NCI-H1105 treated with DMSO at 0.1 percent for 48 hours (cell line): Measurements from ENCODE around the gene PLA2G2E.
"Not testable (repeated sequence)": the region's sequence is repeated elsewhere in the genome, so short reads cannot be mapped to it uniquely, and the experiment has no call there.

ENCODE experiments used
- DNase-seq: peaks from one replicate; lab custom pipeline; 2025; lab: John Stamatoyannopoulos, UW

Gene PLA2G2E

GRCh38 chr1:19882111-19883071 lies 41.0 kb downstream of the PLA2G2E start, which contains the start of gene OTUD3:
OTUD3 (plus strand) TSS chr1:19882395; CDS start chr1:19882514, 119 bp downstream.
- DNase-seq = peak; percentile 98

GRCh38 chr1:19880841-19881240 lies 42.6 kb downstream of the PLA2G2E start:
- DNase-seq = not testable (repeated sequence)

- DNase-seq = no peak
Observed at GRCh38 chr1:19879661-19880060, 43.8 kb downstream of the PLA2G2E start.

- DNase-seq = no peak
Observed at GRCh38 chr1:19879227-19879626, 44.2 kb downstream of the PLA2G2E start.

- DNase-seq = no peak
Observed at GRCh38 chr1:19878637-19878985, 44.8 kb downstream of the PLA2G2E start.

- peak; percentile 10 for DNase-seq
Observed at GRCh38 chr1:19877821-19878636, 45.4 kb downstream of the PLA2G2E start.

GRCh38 chr1:19877181-19877750 lies 46.2 kb downstream of the PLA2G2E start:
- DNase-seq = no peak

- peak; percentile 71 for DNase-seq
Observed at GRCh38 chr1:19872190-19872589, 51.2 kb downstream of the PLA2G2E start.
